ENCODE measurements around the gene RCN2. TPM values are rescaled to one million over a fixed set of nuclear protein-coding genes. Genes with fewer than 3 reads are reported as not detected.
A peak's percentile ranks its signal among the peaks of the same experiment; 100 is the strongest.

The RCN2 gene
- total and polyA plus RNA-seq, 8 donors = 42.3 to 215 (median 184) TPM

- Histone ChIP-seq H3K36me3 (no peaks in the 10 kb centered on the region), H3K9me3 (no peaks in the 10 kb centered on the region), H3K27me3 (no peaks in the 10 kb centered on the region), H3K4me3 (no peak overlapping the region), H3K27ac (peak overlapping the region in 1 of 2 donors; percentile 94), H3K4me1 (peaks cover 0 to 79% of the 10 kb centered on the region in 2 donors)
- ATAC-seq = peak; percentile 6
- peak in 2 of 4 donors; percentile 68 to 82 for DNase-seq
- intact Hi-C loops (cut with DNase I) = no loop called here
- TF ChIP-seq, protein P1, sequence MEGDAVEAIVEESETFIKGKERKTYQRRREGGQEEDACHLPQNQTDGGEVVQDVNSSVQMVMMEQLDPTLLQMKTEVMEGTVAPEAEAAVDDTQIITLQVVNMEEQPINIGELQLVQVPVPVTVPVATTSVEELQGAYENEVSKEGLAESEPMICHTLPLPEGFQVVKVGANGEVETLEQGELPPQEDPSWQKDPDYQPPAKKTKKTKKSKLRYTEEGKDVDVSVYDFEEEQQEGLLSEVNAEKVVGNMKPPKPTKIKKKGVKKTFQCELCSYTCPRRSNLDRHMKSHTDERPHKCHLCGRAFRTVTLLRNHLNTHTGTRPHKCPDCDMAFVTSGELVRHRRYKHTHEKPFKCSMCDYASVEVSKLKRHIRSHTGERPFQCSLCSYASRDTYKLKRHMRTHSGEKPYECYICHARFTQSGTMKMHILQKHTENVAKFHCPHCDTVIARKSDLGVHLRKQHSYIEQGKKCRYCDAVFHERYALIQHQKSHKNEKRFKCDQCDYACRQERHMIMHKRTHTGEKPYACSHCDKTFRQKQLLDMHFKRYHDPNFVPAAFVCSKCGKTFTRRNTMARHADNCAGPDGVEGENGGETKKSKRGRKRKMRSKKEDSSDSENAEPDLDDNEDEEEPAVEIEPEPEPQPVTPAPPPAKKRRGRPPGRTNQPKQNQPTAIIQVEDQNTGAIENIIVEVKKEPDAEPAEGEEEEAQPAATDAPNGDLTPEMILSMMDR (IDR thresholded peaks at IDR 0.05) = no peak
Measured at GRCh38 chr15:76991048-76991447, 59.5 kb downstream of the RCN2 start.

DNA sequence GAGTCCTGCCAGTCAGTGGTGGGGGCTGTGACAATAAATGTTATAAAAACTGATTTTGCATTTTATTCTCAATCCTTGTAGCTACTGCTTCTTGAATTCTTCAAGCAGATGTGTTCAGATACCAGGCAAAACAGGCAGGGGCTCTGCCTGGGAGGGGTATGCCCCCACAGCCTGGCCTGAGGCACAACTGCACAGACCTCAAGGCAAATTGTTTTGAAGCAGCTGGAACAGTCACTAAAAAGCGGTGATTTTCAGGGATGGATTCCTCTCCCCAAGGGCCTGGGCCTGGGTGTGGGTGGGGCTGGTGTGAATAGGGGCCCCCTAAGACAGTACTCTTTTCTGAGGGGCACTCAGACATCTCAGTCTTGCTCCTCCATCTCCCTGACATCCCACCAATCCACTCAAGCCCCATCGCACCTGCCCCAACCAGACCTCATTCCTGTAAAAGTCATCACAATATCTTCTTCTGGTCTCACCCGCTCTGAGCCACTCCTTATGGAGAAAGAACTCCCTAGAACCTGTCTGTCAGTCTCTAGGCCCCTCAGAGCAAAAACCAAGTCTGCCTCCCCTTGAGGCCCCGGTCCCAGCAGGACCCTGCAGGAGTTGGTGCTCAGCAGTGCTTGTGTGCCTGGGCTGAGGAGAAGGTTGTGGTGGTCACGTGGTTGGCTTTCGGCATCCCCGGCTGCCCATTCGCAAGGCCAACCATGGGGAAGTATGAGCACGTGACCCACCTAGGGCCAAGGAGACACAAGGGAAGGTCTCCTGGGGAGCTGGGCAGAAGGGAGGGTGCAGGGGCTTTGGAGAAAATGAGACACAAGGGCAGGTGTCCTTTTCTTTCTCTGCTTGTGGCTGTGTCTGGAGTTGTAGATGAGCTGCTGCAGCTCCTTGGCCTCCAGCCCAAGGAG lies 60.4 kb downstream of the RCN2 start:
- Histone ChIP-seq H3K27me3 (no peaks in the 10 kb centered on the region), H3K27ac (peak overlapping the region in 1 of 2 donors; percentile 94), H3K4me3 (no peak overlapping the region), H3K36me3 (no peaks in the 10 kb centered on the region), H3K4me1 (peaks cover 0 to 84% of the 10 kb centered on the region in 2 donors), H3K9me3 (no peaks in the 10 kb centered on the region)
- TF ChIP-seq, protein P1 (IDR thresholded peaks at IDR 0.05) = no peak
- DNase-seq (peak in 2 of 4 donors; percentile 50 to 89), ATAC-seq (no peak)
- intact Hi-C loops (cut with DNase I) = no loop called here

- TF ChIP-seq, protein P1 (IDR thresholded peaks at IDR 0.05) = no peak
Measured at GRCh38 chr15:76993114-76993725, 61.7 kb downstream of the RCN2 start.

DNA sequence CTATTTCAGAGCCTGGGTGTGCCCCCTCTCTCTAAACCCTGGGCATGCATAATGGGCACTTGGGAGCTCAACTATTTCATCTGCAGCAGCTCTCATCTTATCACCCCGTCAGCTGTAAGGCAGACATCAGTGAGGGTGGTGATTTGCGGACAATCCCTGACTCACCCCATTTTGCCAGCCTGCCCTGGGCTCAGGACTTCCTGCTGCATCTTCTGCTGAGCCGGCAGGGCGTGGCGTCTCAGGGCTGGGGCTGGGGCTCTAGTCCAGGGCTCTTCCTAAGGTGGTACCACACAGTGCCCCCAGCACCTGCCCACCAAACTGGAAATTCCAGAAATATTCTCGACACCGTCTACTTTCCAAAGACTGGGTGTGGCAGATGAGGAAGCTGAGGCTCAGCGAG lies 62.5 kb downstream of the RCN2 start:
- intact Hi-C loops (cut with DNase I) = no loop called here
- H3K27ac ChIP-seq = peak overlapping the region in 1 of 2 donors; percentile 94
- ATAC-seq = peak; percentile 45

More at GRCh38 chr15:76993114-76993725, 61.7 kb downstream of the RCN2 start:
- Histone ChIP-seq H3K4me1 (peaks cover 0 to 86% of the 10 kb centered on the region in 2 donors), H3K27ac (peak overlapping the region in 1 of 2 donors; percentile 94), H3K27me3 (no peaks in the 10 kb centered on the region), H3K36me3 (no peaks in the 10 kb centered on the region), H3K4me3 (no peak overlapping the region), H3K9me3 (no peaks in the 10 kb centered on the region)
- intact Hi-C loops (cut with DNase I) = no loop called here
- DNase-seq (peak in 1 of 4 donors; percentile 28), ATAC-seq (no peak)

More for the DNA sequence above, 62.5 kb downstream of the RCN2 start:
- Histone ChIP-seq H3K9me3 (no peaks in the 10 kb centered on the region), H3K27me3 (no peaks in the 10 kb centered on the region), H3K36me3 (no peaks in the 10 kb centered on the region), H3K4me1 (peaks cover 0 to 85% of the 10 kb centered on the region in 2 donors), H3K4me3 (no peak overlapping the region)
- TF ChIP-seq, protein P1 (IDR thresholded peaks at IDR 0.05) = no peak
- DNase-seq = peak in 2 of 4 donors; percentile 68 to 95

All from left lung (tissue), 10 donors.